Activated T-helper 1 cell treated with anti-CD3 and anti-CD28 coated beads, Interleukin-2, amount 50 U/mL, for 16 hours (primary cell): ENCODE data around the gene GAGE13.
"Not testable (repeated sequence)": the region's sequence is repeated elsewhere in the genome, so short reads cannot be mapped to it uniquely, and the experiment has no call there.

ENCODE experiments used
- DNase-seq, 2 donors: peaks; one replicate each; pipeline ENCODE4 v3.0.0-alpha.2; 2020; ENCODE audit warnings: low read depth in 1 of 2, low spot score in 1 of 2

Gene GAGE13

DNA sequence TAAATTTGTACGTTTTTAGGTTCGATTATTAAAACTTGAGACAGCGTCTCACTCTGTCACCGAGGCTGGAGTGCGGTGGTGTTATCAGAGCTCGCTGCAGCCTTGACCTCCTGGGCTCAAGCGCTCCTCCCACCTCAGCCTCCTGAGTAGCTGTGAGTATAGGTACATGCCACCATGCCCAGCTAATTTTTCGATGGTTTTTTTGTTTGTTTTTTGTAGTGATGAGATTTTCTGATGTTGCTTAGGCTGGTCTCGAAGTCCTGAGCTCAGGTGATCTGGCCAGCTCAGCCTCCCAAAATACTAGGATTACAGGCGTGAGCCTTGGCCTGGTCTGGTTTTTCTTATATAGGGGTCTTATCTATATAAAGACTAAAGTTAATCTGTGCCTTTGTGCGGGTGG lies 961 bp upstream of the GAGE13 start:
- not testable (repeated sequence) for DNase-seq

DNA sequence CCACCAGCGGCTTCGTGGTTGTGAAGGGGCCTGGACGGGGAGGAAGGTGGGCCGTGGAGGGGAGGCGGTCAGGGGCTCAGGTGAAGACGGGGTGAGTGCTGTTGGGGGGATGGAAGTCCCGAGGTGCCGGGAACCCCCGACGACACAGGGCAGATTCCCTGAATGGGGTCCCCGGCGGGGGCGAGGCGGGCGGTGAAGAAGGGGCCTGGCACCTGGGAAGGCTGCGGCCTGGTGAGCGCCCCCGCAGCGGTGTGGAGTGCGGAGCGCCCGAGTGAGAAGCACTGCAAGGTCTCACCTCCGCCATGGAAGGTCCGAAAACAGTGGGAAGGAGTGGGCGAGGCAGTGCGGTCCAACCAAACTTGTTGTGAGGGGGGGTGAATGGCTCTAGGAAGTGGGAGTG lies 459 bp downstream of the GAGE13 start:
- DNase-seq = peak in 1 of 2 donors; percentile 30

DNA sequence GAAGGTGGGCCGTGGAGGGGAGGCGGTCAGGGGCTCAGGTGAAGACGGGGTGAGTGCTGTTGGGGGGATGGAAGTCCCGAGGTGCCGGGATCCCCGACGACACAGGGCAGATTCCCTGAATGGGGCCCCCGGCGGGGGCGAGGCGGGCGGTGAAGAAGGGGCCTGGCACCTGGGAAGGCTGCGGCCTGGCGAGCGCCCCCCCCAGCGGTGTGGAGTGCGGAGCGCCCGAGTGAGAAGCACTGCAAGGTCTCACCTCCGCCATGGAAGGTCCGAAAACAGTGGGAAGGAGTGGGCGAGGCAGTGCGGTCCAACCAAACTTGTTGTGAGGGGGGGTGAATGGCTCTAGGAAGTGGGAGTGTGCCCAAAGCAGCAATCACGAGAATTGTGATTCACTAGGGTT lies 10.1 kb downstream of the GAGE13 start:
- DNase-seq = not testable (repeated sequence)

DNA sequence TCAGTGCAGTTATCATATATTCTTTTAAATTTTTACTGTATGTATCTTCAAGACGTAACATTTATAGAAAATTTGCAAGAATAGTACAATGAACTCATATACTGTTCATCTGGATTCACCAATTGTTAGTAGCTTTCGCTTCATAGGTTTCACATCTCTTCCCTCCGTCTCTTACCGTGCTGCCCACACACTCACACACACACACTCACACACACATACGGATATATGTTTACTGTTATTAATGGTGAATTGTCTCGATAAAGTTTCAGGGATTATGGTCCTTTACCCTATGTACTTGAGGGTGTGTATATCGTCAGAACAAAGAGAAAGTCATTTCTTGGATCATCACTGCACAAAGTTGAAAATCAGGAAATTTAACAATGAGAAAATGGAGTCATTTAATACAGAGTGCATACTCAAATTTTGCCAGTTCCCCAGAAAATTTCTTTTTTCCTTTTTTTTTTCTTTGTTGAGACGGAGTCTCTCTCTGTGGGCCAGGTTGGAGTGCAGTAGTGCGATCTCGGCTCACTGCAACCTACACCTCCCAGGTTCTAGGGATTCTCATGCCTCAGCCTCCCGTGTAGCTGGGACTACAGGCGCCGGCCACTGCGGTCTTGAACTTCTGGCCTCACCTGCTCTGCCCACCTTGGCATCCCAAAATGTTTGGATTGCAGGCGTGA lies 13.3 kb downstream of the GAGE13 start:
- not testable (repeated sequence) for DNase-seq

DNA sequence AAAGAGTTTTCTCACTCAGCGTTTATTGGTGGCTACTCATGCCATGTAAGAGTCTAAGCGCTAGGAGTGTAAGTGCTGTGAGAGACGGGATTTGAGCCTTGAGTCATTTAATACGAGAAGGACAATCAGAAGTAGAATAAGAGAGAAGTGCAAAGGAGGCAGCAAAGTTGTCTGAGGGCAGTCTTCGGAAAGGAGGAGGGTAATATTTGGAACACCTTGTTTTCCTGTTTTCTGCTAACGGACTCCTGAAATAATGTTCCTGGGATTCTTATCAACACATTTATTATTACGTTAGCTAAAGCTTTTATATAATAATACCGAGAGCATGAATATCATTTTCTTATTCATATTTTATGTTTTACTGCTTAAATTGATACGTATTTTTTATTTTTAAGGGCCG lies 14.0 kb downstream of the GAGE13 start:
- not testable (repeated sequence) for DNase-seq

DNA sequence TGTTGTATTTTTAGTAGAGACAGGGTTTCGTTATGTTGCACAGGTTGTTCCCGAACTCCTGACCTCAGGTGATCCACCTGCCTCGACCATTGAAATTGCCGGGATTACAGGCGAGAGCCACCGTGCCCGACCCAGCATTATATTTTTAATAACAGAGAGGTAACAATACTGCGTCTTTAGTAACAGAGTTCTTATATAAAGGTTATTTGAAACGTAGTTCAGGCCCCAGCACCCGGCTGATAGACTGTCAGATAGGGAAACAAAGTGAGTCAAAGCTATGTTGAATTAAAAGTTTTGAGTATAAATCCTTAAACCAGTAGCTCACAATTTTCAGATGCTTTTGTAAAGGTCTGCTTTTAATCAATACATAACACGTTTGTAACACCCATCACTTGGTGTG lies 14.8 kb downstream of the GAGE13 start:
- DNase-seq = not testable (repeated sequence)
